Calu3 (cell line): Measurements from ENCODE around the gene SRPK2. TPM values are rescaled to one million over a fixed set of nuclear protein-coding genes. Genes with fewer than 3 reads are reported as not detected.

Source experiments
- BruUV-seq: library from RNA; stranded (reverse); fragments of 400-500 nt; replicated peaks from 2 replicates; lab custom pipeline; 2021; lab: Mats Ljungman, UMichigan
- CTCF ChIA-PET: fragments of 300-600 bp; sonication (Branson Sonifier 250); formaldehyde crosslinking; loops from one replicate; lab custom pipeline; 2022; ENCODE audit warnings: antibody characterized with exemption; lab: Charles Lee
- DNase-seq: peaks from one replicate; pipeline ENCODE4 v3.0.0; 2022
- H3K27ac Mint-ChIP-seq: one replicate; pipeline ENCODE4 v1.8.0; 2022; ENCODE audit warnings: mixed read lengths; ENCODE audit not compliant: unreplicated experiment
- H3K27me3 Mint-ChIP-seq: one replicate; pipeline ENCODE4 v1.8.0; 2022; ENCODE audit warnings: mixed read lengths; ENCODE audit not compliant: unreplicated experiment
- H3K36me3 Mint-ChIP-seq: one replicate; pipeline ENCODE4 v1.8.0; 2022; ENCODE audit warnings: mild to moderate bottlenecking, moderate library complexity, mixed read lengths; ENCODE audit not compliant: insufficient read depth, unreplicated experiment
- H3K4me1 Mint-ChIP-seq: one replicate; pipeline ENCODE4 v1.8.0; 2022; ENCODE audit warnings: mild to moderate bottlenecking, low read depth, mixed read lengths; ENCODE audit not compliant: unreplicated experiment
- H3K4me3 Mint-ChIP-seq: one replicate; pipeline ENCODE4 v1.8.0; 2022; ENCODE audit warnings: mild to moderate bottlenecking, low read depth, moderate library complexity, mixed read lengths; ENCODE audit not compliant: unreplicated experiment
- H3K9me3 Mint-ChIP-seq: one replicate; pipeline ENCODE4 v1.8.0; 2022; ENCODE audit warnings: low read depth, mixed read lengths; ENCODE audit not compliant: unreplicated experiment
- CTCF ChIP-seq: fragments of 200-600 bp; IDR thresholded peaks from one replicate; pipeline ENCODE4 v1.8.0; 2022; ENCODE audit warnings: antibody characterized with exemption; ENCODE audit not compliant: unreplicated experiment
- intact Hi-C: fragments of 100-400 bp; cut with micrococcal nuclease; formaldehyde crosslinking; loops from one replicate; pipeline ENCODE4 v1.10.0; 2022; ENCODE audit not compliant: unreplicated experiment
- total RNA-seq: library from RNA; stranded (reverse); gene quantifications from 2 replicates; pipeline ENCODE4 v1.2.3, GENCODE V29; 2022

Gene SRPK2
- total RNA-seq, 1 experiment from 2014 or later, result 40.2 TPM

- Mint-ChIP-seq H3K27ac (no peak overlapping the region), H3K4me3 (no peak overlapping the region), H3K36me3 (no peaks in the 10 kb centered on the region), H3K27me3 (no peaks in the 10 kb centered on the region), H3K4me1 (no peaks in the 10 kb centered on the region), H3K9me3 (no peaks in the 10 kb centered on the region)
- intact Hi-C loops, result no loop called here
- no peak for DNase-seq
- BruUV-seq, result no TSS peak
- CTCF ChIA-PET, result no interaction called here
- TF ChIP-seq CTCF, result no peak
These were observed 20.2 kb upstream of the SRPK2 start for GRCh38 chr7:105408791-105409410.

GRCh38 chr7:105403128-105403527 is 14.4 kb upstream of the SRPK2 start:
- DNase-seq, result no peak
- Mint-ChIP-seq H3K36me3 (no peaks in the 10 kb centered on the region), H3K4me3 (no peak overlapping the region), H3K4me1 (no peaks in the 10 kb centered on the region), H3K27ac (no peak overlapping the region), H3K27me3 (no peaks in the 10 kb centered on the region), H3K9me3 (no peaks in the 10 kb centered on the region)
- BruUV-seq, result no TSS peak
- intact Hi-C loops, result loop anchor here (5.0 kb wide), 1 partner anchor 34 kb away; no protein-coding TSS in a partner anchor
- CTCF ChIA-PET, result no interaction called here
- TF ChIP-seq CTCF, result no peak

- no peak overlapping the region for H3K27ac Mint-ChIP-seq
These were observed 13.7 kb upstream of the SRPK2 start for GRCh38 chr7:105402221-105403095.

More at GRCh38 chr7:105402221-105403095, 13.7 kb upstream of the SRPK2 start:
- intact Hi-C loops, result loop anchor here (5.0 kb wide), 1 partner anchor 35 kb away; no protein-coding TSS in a partner anchor
- CTCF ChIA-PET, result interaction anchor here (1.1 kb wide), 2 partner anchors 17 to 28 kb away, joined by 3 read pairs; no protein-coding TSS in a partner anchor
- Mint-ChIP-seq H3K4me3 (no peak overlapping the region), H3K4me1 (no peaks in the 10 kb centered on the region), H3K36me3 (no peaks in the 10 kb centered on the region), H3K27me3 (no peaks in the 10 kb centered on the region), H3K9me3 (no peaks in the 10 kb centered on the region)
- no peak for TF ChIP-seq CTCF
- BruUV-seq, result no TSS peak
- DNase-seq, result no peak
